GM21825 (cell line): Measurements from ENCODE around the gene QDPR.
"Not testable (repeated sequence)": the region's sequence is repeated elsewhere in the genome, so short reads cannot be mapped to it uniquely, and the experiment has no call there.

Experiments
- ATAC-seq: cut with Tn5 transposase; IDR thresholded peaks from one replicate; pipeline ENCODE4 v1.9.1; 2021; ENCODE audit warnings: mild to moderate bottlenecking, moderate library complexity; ENCODE audit not compliant: unreplicated experiment

The QDPR gene

DNA sequence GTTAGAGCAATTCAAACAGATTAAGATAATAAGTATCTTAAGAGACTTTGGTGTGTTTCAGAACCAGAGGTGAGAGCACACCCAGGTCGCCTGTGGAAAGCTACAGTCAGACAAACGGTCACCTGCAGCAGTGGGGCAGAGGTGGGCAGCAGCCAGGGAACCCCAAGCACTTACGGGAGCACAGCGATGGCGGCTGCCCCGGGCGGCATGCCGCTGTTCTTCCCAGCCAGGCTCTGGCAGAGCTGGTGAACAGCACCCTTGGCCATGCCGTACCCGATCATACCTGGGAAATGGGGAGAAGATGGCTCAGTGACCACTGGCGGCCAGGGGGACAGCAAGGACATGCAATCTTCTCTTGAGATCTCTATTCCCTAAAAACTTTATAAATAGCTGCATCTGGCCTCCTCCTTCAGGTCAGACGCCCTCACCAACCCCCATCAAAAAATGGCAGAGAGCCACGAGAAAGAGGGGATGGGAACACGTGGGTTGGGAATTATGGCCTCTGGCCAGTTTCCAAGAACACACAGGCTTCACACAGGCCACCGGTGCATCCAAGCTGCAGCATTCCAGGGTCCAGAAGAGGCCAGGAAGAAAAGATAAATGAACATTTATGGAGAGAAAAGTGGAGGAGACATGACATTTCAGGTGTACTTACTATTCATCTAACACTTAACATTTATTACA, 19.7 kb downstream of the QDPR start:
- ATAC-seq: no peak

GRCh38 chr4:17491196-17491595, 20.7 kb downstream of the QDPR start:
- no peak for ATAC-seq

GRCh38 chr4:17490575-17491059, 21.3 kb downstream of the QDPR start:
- no peak for ATAC-seq

DNA sequence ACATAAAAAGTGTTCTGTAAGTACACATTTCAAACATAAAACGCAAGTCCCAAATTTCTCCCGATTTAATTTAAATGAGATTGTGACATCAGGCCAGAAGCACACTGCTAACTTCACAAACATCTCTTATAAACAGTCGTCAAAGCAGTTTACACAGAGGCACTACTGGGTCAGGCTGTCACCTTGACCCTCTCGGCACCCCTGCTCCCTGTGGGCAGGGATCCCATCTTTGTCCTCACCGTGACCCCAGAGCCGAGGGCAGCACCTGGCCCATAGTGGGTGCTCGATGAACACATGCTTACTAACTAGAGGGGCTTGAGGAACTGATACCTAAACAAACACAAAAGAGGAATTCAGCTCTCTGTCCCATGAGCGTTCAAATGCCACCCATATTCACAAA, 22.2 kb downstream of the QDPR start:
- no peak for ATAC-seq

DNA sequence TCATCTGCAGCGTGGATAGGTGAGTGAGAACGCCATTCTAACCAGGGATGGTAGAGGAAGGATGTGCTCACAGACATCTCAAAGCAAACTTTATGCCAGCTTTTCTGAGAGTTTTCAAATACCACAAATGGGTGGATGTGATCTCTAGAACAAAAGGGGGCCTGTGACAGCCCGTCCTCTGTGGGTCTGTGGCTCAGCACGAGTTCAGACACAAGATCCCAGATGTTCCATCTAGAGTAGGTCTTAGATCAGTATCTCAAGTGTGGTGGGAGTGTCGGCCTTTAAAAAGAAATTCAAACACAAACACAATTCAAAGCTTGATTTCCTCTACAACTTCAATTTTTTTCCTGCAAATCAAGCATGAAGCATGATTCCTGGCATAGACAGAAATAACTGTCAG, 22.8 kb downstream of the QDPR start:
- no peak for ATAC-seq

- no peak for ATAC-seq
Observed at GRCh38 chr4:17482716-17483115, 29.2 kb downstream of the QDPR start.

- no peak for ATAC-seq
Observed at GRCh38 chr4:17480955-17481354, 30.9 kb downstream of the QDPR start.

DNA sequence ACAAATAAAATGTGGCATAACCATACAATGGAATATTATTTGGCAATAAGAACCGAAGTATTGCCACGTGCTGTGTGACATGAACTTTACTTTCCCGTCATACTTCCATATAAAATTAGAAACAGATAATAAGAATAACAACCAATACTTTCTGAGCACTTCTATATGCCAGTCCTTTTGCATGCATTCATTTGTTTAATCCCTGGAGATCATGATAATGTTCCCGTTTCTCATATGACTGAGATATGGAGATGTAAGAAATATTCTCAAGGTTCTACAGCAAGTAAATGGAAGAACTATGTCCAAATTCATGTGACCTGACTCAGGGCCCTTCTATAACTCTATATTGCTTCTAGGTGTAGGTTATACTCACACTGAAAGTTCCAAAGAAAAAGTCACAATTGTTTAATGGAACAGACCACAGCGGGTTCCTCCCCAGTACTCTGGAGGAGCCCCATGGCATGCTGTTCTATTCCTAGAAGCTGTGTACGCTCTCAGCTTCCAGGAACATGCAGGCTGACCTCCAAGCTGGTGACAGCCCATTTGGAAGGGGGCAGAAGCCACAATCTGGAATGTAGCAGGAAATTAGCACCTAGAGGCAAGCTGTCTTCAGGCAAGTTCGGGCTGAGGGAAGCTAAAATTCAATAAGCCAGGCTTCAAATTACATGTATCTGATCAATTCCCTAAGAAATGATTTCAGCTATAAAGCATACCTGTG, 31.5 kb downstream of the QDPR start:
- ATAC-seq: no peak

DNA sequence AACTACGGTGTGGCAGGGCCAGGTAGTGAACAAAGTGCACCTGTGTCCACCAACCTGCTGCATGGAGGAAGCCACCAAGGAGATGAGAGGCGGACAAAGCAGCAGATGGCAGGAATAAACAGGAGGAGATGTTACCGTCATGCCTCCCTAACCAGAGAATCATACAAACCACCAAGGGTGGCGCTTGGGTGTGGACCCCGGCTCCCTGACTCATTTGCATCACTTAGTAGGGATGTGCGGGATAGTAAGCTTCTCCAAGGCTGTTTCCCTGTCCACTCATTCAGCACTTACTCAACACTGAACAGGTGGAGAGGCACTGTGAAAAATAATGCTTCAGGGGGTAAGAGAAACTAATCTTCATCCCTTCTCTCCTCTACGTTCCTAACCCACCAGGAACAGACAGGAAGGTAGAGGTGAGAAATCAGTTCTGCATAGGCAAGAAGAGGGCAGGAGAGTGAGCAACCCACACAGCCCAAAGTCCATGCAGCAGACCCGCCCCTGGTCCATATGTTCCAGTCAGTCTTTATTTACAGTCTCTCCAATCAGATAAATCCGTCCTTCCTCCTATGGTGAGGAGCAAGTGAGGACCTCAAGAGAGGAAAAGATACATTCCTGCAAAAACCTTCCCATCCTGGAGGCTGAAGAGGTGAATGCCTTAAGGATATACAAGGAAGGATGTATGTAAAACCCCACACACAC, 34.0 kb downstream of the QDPR start:
- ATAC-seq: no peak

GRCh38 chr4:17476853-17477252, 35.0 kb downstream of the QDPR start:
- no peak for ATAC-seq

DNA sequence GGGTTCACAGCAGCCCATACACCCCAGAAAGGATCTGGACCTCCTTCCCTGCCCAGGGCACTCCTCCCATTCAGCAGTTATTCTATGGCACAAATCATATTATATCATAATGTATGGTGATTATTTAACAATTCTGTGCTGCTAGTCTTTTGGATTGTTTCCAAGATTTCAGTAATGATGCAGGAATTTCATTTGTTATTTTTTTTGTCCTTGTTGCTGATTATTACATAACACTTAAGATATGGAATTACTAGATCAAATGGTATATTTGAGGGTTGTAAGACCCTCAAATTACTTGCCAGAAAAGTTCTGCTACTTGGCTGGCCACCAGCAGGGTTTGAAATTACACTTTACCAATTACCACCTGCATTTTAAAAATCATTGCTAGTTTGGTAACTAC, 36.4 kb downstream of the QDPR start:
- no peak for ATAC-seq

GRCh38 chr4:17469931-17470674, 41.8 kb downstream of the QDPR start:
- no peak for ATAC-seq

GRCh38 chr4:17468619-17469221, 43.2 kb downstream of the QDPR start:
- no peak for ATAC-seq

DNA sequence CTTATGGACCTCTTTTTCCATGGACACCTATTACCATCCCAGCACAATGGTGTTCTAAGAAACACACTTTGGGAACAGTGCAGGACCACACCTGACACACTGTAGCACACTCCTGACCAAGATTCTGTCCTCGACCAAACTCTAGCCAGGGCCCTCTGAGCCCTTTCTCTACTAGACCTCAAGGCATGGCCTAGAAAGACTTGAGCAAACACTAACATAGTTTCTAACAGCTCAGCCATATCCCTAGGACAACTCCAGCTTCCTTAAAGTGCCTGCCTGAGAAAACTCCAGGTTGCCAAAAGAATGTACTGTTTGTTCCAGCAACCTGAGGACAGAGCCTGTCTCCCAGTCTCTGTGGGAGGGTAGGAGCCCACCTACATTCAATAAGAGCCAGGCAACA, 48.3 kb downstream of the QDPR start:
- ATAC-seq: no peak

- no peak for ATAC-seq
Observed at GRCh38 chr4:17450269-17450804, 61.6 kb downstream of the QDPR start.

- ATAC-seq: no peak
Observed at GRCh38 chr4:17448689-17449088, 63.2 kb downstream of the QDPR start.

- ATAC-seq: peak; percentile 87
Observed at GRCh38 chr4:17447675-17448298, 64.1 kb downstream of the QDPR start.

DNA sequence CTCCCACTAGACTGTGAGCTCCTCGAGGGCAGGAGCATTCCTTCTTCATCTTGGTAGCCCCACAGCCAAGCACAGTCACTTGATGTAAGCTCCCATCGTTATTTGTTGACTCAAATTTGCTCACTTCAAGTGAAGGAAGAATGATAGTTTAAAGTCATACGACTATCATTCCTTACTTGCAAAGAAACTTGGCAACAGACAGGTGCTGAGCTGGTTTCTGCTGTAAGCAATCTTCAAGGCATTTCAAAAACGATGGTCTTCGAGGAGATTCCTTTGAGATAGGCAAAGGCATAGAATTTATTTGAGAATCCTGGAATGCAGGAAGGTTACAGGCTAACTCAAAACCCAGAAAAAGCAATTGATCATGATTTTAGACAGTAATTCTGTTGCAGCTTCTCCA, 64.8 kb downstream of the QDPR start:
- no peak for ATAC-seq

GRCh38 chr4:17442477-17442876, 69.4 kb downstream of the QDPR start:
- ATAC-seq: not testable (repeated sequence)

DNA sequence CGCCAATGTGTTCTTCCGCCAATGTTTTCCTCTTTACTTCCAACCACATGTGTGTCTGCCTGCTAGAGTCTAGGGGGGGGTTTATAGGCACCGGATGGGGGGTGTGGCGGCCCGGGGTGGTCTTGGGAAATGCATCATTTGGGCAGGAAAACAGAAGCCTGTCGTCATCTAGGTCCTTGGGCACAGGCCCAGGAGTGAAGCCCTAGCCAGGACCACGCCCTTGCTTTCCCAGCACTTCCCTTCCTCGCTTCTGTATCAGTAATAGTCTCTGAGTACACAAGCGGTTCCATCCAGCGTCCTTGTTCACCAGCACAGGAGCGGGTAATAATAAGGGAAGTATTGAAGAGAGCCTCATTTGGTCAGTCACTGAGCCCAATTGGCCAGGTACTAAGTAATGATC, 74.5 kb downstream of the QDPR start:
- ATAC-seq: no peak
